Myocyte (in vitro differentiated cells): Measurements from ENCODE around the gene INO80D. TPM values are rescaled to one million over a fixed set of nuclear protein-coding genes. Genes with fewer than 3 reads are reported as not detected.

Experiments used
- DNase-seq: peaks from one replicate; pipeline ENCODE4 v3.0.0-alpha.2; 2012; ENCODE audit warnings: low read depth
- total RNA-seq: library from RNA; depleted of rRNA; stranded (reverse); fragments of >200 nt; gene quantifications from 2 replicates; pipeline ENCODE4 v1.2.3, GENCODE V29; 2014

Gene INO80D
- total RNA-seq, 1 donor from 2014 or later: 6.4 TPM

DNA sequence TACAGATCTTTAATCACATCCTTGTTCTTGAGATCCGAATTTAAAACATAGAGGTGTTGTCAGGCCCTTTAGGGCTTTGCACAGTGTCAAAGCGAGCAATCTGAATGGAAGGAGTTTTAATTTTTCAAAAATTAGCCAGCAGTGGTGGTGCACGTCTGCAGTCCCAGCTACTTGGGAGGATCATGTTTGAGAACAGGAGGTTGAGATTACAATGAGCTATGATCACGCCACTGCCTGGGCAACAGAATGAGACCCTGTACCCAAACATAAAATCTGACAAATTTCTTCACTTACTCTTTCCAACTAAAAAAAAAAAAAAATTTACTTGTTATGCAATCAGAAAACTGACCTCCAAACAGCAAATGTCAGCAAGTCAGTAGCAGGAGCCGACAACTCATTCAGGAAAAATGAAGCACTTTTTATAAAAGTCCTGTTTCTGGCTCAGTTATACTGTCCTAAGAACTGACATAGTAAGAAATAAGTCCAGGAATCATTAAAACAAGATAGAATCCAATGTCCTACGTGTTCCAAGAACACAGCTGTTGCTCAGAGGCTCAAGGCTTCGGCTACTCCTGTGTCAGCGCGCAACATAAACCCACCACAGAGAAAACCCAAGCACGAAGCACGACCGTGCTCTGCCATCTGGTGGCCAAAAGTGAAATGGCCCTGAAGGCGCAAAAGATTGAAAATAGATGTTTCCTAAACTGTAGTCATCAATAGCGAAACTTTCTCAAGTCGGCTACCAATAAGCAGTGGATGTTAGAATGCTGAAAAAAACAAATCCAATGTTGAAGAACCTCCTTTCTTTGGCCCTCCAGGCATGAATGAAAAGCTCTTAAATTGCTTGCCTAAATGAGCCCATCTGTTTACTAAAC is 138.1 kb downstream of the INO80D start:
- peak; percentile 86 for DNase-seq

DNA sequence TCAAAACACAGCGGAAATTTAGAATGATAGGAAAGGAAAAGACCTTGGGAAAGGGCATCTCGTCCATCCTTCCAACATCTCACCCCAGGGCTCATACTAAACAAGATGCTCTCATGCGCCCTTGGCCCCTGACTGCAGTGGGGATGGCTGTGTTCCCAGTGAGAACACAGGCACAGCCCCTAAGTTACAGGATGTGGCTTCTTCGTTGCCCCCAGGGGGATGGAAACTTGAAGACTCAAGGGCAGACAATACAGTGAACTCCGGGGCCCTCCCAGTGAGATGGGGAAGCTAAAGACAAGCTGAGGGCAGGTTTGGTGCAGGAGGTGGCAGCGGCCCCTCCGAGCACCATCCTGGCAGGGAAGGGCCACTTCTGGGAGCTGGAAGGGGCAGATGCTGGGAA is 139.7 kb downstream of the INO80D start:
- no peak for DNase-seq

Other genes starting within 250 kb of the INO80D start
- 223 and 265 TPM in 2 replicates for gene NDUFS1, start 73.3 kb upstream of the INO80D start, total RNA-seq
- gene EEF1B2, start 73.7 kb upstream of the INO80D start, total RNA-seq: 319 and 335 TPM in 2 replicates
- gene ZDBF2, start 188.5 kb upstream of the INO80D start, total RNA-seq: 23.4 and 30.1 TPM in 2 replicates